ENCODE results near the gene ERVK3-1.

GRCh38 chr19:58350871-58351557 lies 45.8 kb downstream of the ERVK3-1 start:
- TF ChIP-seq CTCF (IDR thresholded peaks at IDR 0.05 in 4 of 5, conservative IDR thresholded peaks at IDR 0.05 in 1 of 5): no peak
- no peak for TF ChIP-seq POLR2A (IDR thresholded peaks at IDR 0.05)
